OCI-LY7 (cell line): ENCODE results near the gene SWAP70. TPM values are rescaled to one million over a fixed set of nuclear protein-coding genes. Genes with fewer than 3 reads are reported as not detected.
"Not testable (repeated sequence)": the region's sequence is repeated elsewhere in the genome, so short reads cannot be mapped to it uniquely, and the experiment has no call there.

Experiments
- BruUV-seq: library from RNA; stranded (reverse); fragments of 400-500 nt; replicated peaks from 2 replicates; lab custom pipeline; 2021; lab: Mats Ljungman, UMichigan
- CTCF ChIA-PET: fragments of 300-600 bp; sonication (Branson Sonifier 250); formaldehyde crosslinking; loops from one replicate; lab custom pipeline; 2022; ENCODE audit warnings: antibody characterized with exemption; ENCODE audit not compliant: unreplicated experiment; lab: Charles Lee
- POLR2A ChIA-PET: fragments of 300-600 bp; sonication (Branson Sonifier 250); formaldehyde crosslinking; loops from one replicate; lab custom pipeline; 2022; ENCODE audit warnings: antibody characterized with exemption; lab: Charles Lee
- DNase-seq: peaks from one replicate; pipeline ENCODE4 v3.0.0-alpha.2; 2015; ENCODE audit warnings: low spot score
- H2AFZ ChIP-seq: fragments of 200-600 bp; sonication (generic), shearing (Covaris generic); 2 replicates; pipeline ENCODE4 v1.6.1; 2014; ENCODE audit warnings: mild to moderate bottlenecking, antibody characterized with exemption, low read length, moderate library complexity
- H3K27ac ChIP-seq: fragments of 200-600 bp; sonication (generic); 2 replicates; pipeline ENCODE4 v1.5.1; 2014; ENCODE audit warnings: mixed run types, low read depth, mild to moderate bottlenecking, moderate library complexity, low read length, inconsistent platforms; ENCODE audit not compliant: poor library complexity, severe bottlenecking
- H3K36me3 ChIP-seq: fragments of 200-600 bp; sonication (generic); 2 replicates; pipeline ENCODE4 v1.6.1; 2014; ENCODE audit warnings: mild to moderate bottlenecking, antibody characterized with exemption, low read length, moderate library complexity, mixed read lengths; ENCODE audit not compliant: insufficient read depth
- H3K4me1 ChIP-seq: fragments of 200-600 bp; sonication (generic); 2 replicates; pipeline ENCODE4 v1.5.1; 2014; ENCODE audit warnings: mild to moderate bottlenecking, low read length; ENCODE audit not compliant: insufficient read depth, poor library complexity, severe bottlenecking
- H3K4me2 ChIP-seq: fragments of 200-600 bp; sonication (generic); 2 replicates; pipeline ENCODE4 v1.6.1; 2014; ENCODE audit warnings: mild to moderate bottlenecking, low read length
- H3K4me3 ChIP-seq: fragments of 200-600 bp; sonication (generic); 2 replicates; pipeline ENCODE4 v1.5.1; 2014; ENCODE audit warnings: mild to moderate bottlenecking, low read depth, low read length; ENCODE audit not compliant: poor library complexity, severe bottlenecking
- H3K79me2 ChIP-seq: fragments of 200-600 bp; sonication (generic); 2 replicates; pipeline ENCODE4 v1.6.1; 2016; ENCODE audit warnings: low read depth, mild to moderate bottlenecking, low read length, moderate library complexity, mixed read lengths; ENCODE audit not compliant: insufficient read depth
- H3K9me2 ChIP-seq: fragments of 200-600 bp; sonication (generic); 2 replicates; pipeline ENCODE4 v1.6.1; 2016; ENCODE audit warnings: mild to moderate bottlenecking, low read length, mixed read lengths; ENCODE audit not compliant: insufficient read depth
- H3K9me3 ChIP-seq: fragments of 200-600 bp; sonication (generic); 2 replicates; pipeline ENCODE4 v1.6.1; 2014; ENCODE audit warnings: mild to moderate bottlenecking, mixed run types, low read length, mixed read lengths
- H4K20me1 ChIP-seq: fragments of 200-600 bp; sonication (generic); 2 replicates; pipeline ENCODE4 v1.6.1; 2014; ENCODE audit warnings: mild to moderate bottlenecking, antibody characterized with exemption, low read length, moderate library complexity, mixed read lengths; ENCODE audit not compliant: insufficient read depth
- CTCF ChIP-seq: fragments of 200-600 bp; sonication (generic); conservative IDR thresholded peaks from 2 replicates; pipeline ENCODE4 v1.5.1; 2014; ENCODE audit warnings: mild to moderate bottlenecking, antibody characterized with exemption, low read length, moderate library complexity, mixed read lengths
- EZH2phosphoT487 ChIP-seq: fragments of 200-600 bp; sonication (generic); IDR thresholded peaks from 2 replicates; pipeline ENCODE4 v1.6.1; 2018; ENCODE audit warnings: low read depth, borderline replicate concordance, mild to moderate bottlenecking, mixed run types, antibody characterized with exemption, low read length, moderate library complexity, mixed read lengths
- intact Hi-C: fragments of 100-400 bp; cut with micrococcal nuclease; formaldehyde crosslinking; loops from one replicate; pipeline ENCODE4 v1.10.0; 2022; ENCODE audit not compliant: unreplicated experiment
- total RNA-seq, 2 experiments: library from RNA; depleted of rRNA in 1 of 2; stranded (reverse); fragments of >200 nt in 1 of 2; shearing (Covaris generic) in 1 of 2; gene quantifications; 2 replicates each; pipeline ENCODE4 v1.2.3, GENCODE V29; 2014 to 2022

The SWAP70 gene
- total RNA-seq, 2 experiments from 2014 or later, result 37.5 to 110 TPM

- Histone ChIP-seq H3K9me2 (no peaks in the 10 kb centered on the region), H3K4me1 (peaks cover 94% of the 10 kb centered on the region), H3K27ac (peak overlapping the region; percentile 96), H2AFZ (no peak overlapping the region), H3K9me3 (no peaks in the 10 kb centered on the region; the same call in 1 of the 2 replicates), H3K36me3 (peaks cover 48% of the 10 kb centered on the region), H3K4me2 (peak overlapping the region; percentile 86), H4K20me1 (no peaks in the 10 kb centered on the region), H3K4me3 (peak overlapping the region; percentile 56), H3K79me2 (peaks cover 100% of the 10 kb centered on the region)
- POLR2A ChIA-PET, result interaction anchor here (0.5 to 11.1 kb wide), 7 partner anchors 16 to 122 kb away, joined by 4 to 175 read pairs (median 7); no protein-coding TSS in a partner anchor
- no peak for DNase-seq
- CTCF ChIA-PET, result no interaction called here
- no TSS peak for BruUV-seq
- TF ChIP-seq EZH2phosphoT487, result no peak
- TF ChIP-seq CTCF, result peak; percentile 64
- intact Hi-C loops, result loop anchor here (2.0 kb wide), 1 partner anchor 51 kb away; no protein-coding TSS in a partner anchor
Observed at GRCh38 chr11:9693801-9694553, 30.1 kb downstream of the SWAP70 start.

- H3K27ac ChIP-seq, H3K4me3 ChIP-seq, intact Hi-C loops, H3K4me2 ChIP-seq, H3K9me2 ChIP-seq, H3K9me3 ChIP-seq, H2AFZ ChIP-seq, H4K20me1 ChIP-seq, DNase-seq, CTCF ChIA-PET, BruUV-seq: not testable (repeated sequence)
- peaks cover 100% of the 10 kb centered on the region for H3K79me2 ChIP-seq
- POLR2A ChIA-PET, result interaction anchor here (0.6 to 11.1 kb wide), 2 partner anchors 17 to 200 kb away, joined by 3 to 175 read pairs; no protein-coding TSS in a partner anchor
- H3K4me1 ChIP-seq, result peaks cover 94% of the 10 kb centered on the region
- H3K36me3 ChIP-seq, result peaks cover 52% of the 10 kb centered on the region
Observed at GRCh38 chr11:9695228-9695627, 31.4 kb downstream of the SWAP70 start.

GRCh38 chr11:9697766-9698165 lies 33.9 kb downstream of the SWAP70 start:
- intact Hi-C loops, result no loop called here
- Histone ChIP-seq H3K36me3 (peaks cover 67% of the 10 kb centered on the region), H3K9me3 (no peaks in the 10 kb centered on the region; the same call in 1 of the 2 replicates), H3K27ac (peak overlapping the region; percentile 63), H3K4me1 (peaks cover 94% of the 10 kb centered on the region), H3K79me2 (peaks cover 99% of the 10 kb centered on the region), H3K9me2 (no peaks in the 10 kb centered on the region), H3K4me3 (no peak overlapping the region), H3K4me2 (peak overlapping the region; percentile 58), H2AFZ (no peak overlapping the region), H4K20me1 (no peaks in the 10 kb centered on the region)
- ChIA-PET POLR2A (no interaction called here), CTCF (interaction anchor here (0.6 kb wide), 1 partner anchor 13 kb away, joined by 7 read pairs; no protein-coding TSS in a partner anchor)
- peak; percentile 66 for DNase-seq
- TF ChIP-seq EZH2phosphoT487, result no peak
- no TSS peak for BruUV-seq
